Measurements from ENCODE around the gene FCGBP.
A peak's percentile ranks its signal among the peaks of the same experiment; 100 is the strongest.
"Not testable (repeated sequence)": the region's sequence is repeated elsewhere in the genome, so short reads cannot be mapped to it uniquely, and the experiment has no call there.

Gene FCGBP

GRCh38 chr19:39908803-39909202 is 25.6 kb downstream of the FCGBP start:
- Histone ChIP-seq H3K4me1 (ENCODE audit: control insufficient read depth, insufficient read depth, low read length, poor library complexity, severe bottlenecking) (no peaks in the 10 kb centered on the region), H3K27ac (ENCODE audit: insufficient read depth, low read length, poor library complexity, severe bottlenecking) (no peak overlapping the region), H3K9me3 (ENCODE audit: control insufficient read depth, low read length) (no peaks in the 10 kb centered on the region), H3K27me3 (replicated peaks; ENCODE audit: control insufficient read depth, insufficient read depth, low read length, poor library complexity, severe bottlenecking) (no peaks in the 10 kb centered on the region), H3K36me3 (ENCODE audit: control insufficient read depth, insufficient read depth, low read length) (no peaks in the 10 kb centered on the region), H3K4me3 (ENCODE audit: insufficient read depth, low read depth, low read length, poor library complexity, severe bottlenecking) (no peak overlapping the region)
- no peak for DNase-seq

GRCh38 chr19:39906820-39907611 is 27.4 kb downstream of the FCGBP start:
- Histone ChIP-seq H3K27me3 (replicated peaks; ENCODE audit: control insufficient read depth, insufficient read depth, low read length, poor library complexity, severe bottlenecking) (no peaks in the 10 kb centered on the region), H3K4me3 (ENCODE audit: insufficient read depth, low read depth, low read length, poor library complexity, severe bottlenecking) (no peak overlapping the region), H3K27ac (ENCODE audit: insufficient read depth, low read length, poor library complexity, severe bottlenecking) (no peak overlapping the region), H3K36me3 (ENCODE audit: control insufficient read depth, insufficient read depth, low read length) (no peaks in the 10 kb centered on the region), H3K9me3 (ENCODE audit: control insufficient read depth, low read length) (no peaks in the 10 kb centered on the region), H3K4me1 (ENCODE audit: control insufficient read depth, insufficient read depth, low read length, poor library complexity, severe bottlenecking) (no peaks in the 10 kb centered on the region)
- no peak for DNase-seq

GRCh38 chr19:39906283-39906682 is 28.2 kb downstream of the FCGBP start:
- no peaks in the 10 kb centered on the region for H3K36me3 ChIP-seq (ENCODE audit: control insufficient read depth, insufficient read depth, low read length)
- H3K27ac ChIP-seq (ENCODE audit: insufficient read depth, low read length, poor library complexity, severe bottlenecking), result no peak overlapping the region
- H3K4me1 ChIP-seq (ENCODE audit: control insufficient read depth, insufficient read depth, low read length, poor library complexity, severe bottlenecking), result no peaks in the 10 kb centered on the region
- H3K27me3 ChIP-seq (replicated peaks; ENCODE audit: control insufficient read depth, insufficient read depth, low read length, poor library complexity, severe bottlenecking), result no peaks in the 10 kb centered on the region
- H3K9me3 ChIP-seq (ENCODE audit: control insufficient read depth, low read length), result no peaks in the 10 kb centered on the region
- no peak overlapping the region for H3K4me3 ChIP-seq (ENCODE audit: insufficient read depth, low read depth, low read length, poor library complexity, severe bottlenecking)
- no peak for DNase-seq

- H3K36me3 ChIP-seq (ENCODE audit: control insufficient read depth, insufficient read depth, low read length); H3K4me1 ChIP-seq (ENCODE audit: control insufficient read depth, insufficient read depth, low read length, poor library complexity, severe bottlenecking); DNase-seq; H3K27ac ChIP-seq (ENCODE audit: insufficient read depth, low read length, poor library complexity, severe bottlenecking); H3K4me3 ChIP-seq (ENCODE audit: insufficient read depth, low read depth, low read length, poor library complexity, severe bottlenecking); H3K9me3 ChIP-seq (ENCODE audit: control insufficient read depth, low read length); H3K27me3 ChIP-seq (replicated peaks; ENCODE audit: control insufficient read depth, insufficient read depth, low read length, poor library complexity, severe bottlenecking): not testable (repeated sequence)
Observed at GRCh38 chr19:39903486-39904091, 30.8 kb downstream of the FCGBP start.

- not testable (repeated sequence) for H3K36me3 ChIP-seq (ENCODE audit: control insufficient read depth, insufficient read depth, low read length); H3K4me1 ChIP-seq (ENCODE audit: control insufficient read depth, insufficient read depth, low read length, poor library complexity, severe bottlenecking); H3K9me3 ChIP-seq (ENCODE audit: control insufficient read depth, low read length); H3K4me3 ChIP-seq (ENCODE audit: insufficient read depth, low read depth, low read length, poor library complexity, severe bottlenecking); H3K27ac ChIP-seq (ENCODE audit: insufficient read depth, low read length, poor library complexity, severe bottlenecking); H3K27me3 ChIP-seq (replicated peaks; ENCODE audit: control insufficient read depth, insufficient read depth, low read length, poor library complexity, severe bottlenecking); DNase-seq
Observed at GRCh38 chr19:39902326-39902725, 32.1 kb downstream of the FCGBP start.

- not testable (repeated sequence) for H3K27me3 ChIP-seq (replicated peaks; ENCODE audit: control insufficient read depth, insufficient read depth, low read length, poor library complexity, severe bottlenecking); H3K27ac ChIP-seq (ENCODE audit: insufficient read depth, low read length, poor library complexity, severe bottlenecking); DNase-seq; H3K4me3 ChIP-seq (ENCODE audit: insufficient read depth, low read depth, low read length, poor library complexity, severe bottlenecking); H3K36me3 ChIP-seq (ENCODE audit: control insufficient read depth, insufficient read depth, low read length); H3K9me3 ChIP-seq (ENCODE audit: control insufficient read depth, low read length); H3K4me1 ChIP-seq (ENCODE audit: control insufficient read depth, insufficient read depth, low read length, poor library complexity, severe bottlenecking)
Observed at GRCh38 chr19:39901681-39902080, 32.8 kb downstream of the FCGBP start.

DNA sequence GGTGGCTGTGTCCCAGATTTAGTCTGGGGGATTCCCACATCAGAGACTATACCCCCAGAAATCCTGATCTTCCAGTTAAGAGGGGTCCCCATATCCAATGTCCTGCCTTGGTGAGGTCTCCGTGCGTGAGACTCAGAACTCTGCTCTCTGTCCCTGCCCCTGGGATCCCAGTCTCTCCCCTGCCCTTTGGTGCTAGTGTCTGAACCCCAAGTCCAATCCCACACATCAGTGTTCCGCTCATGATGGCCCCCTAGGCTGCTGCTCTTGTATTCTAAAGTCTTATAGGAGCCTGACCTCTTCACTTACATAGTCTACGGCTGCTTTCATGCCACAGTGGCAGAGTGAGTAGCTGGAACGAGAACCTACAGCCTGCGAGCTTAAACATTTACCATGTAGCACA is 35.6 kb downstream of the FCGBP start:
- H3K9me3 ChIP-seq (ENCODE audit: control insufficient read depth, low read length); H3K36me3 ChIP-seq (ENCODE audit: control insufficient read depth, insufficient read depth, low read length); H3K4me3 ChIP-seq (ENCODE audit: insufficient read depth, low read depth, low read length, poor library complexity, severe bottlenecking); H3K27ac ChIP-seq (ENCODE audit: insufficient read depth, low read length, poor library complexity, severe bottlenecking); DNase-seq; H3K27me3 ChIP-seq (replicated peaks; ENCODE audit: control insufficient read depth, insufficient read depth, low read length, poor library complexity, severe bottlenecking); H3K4me1 ChIP-seq (ENCODE audit: control insufficient read depth, insufficient read depth, low read length, poor library complexity, severe bottlenecking): not testable (repeated sequence)

DNA sequence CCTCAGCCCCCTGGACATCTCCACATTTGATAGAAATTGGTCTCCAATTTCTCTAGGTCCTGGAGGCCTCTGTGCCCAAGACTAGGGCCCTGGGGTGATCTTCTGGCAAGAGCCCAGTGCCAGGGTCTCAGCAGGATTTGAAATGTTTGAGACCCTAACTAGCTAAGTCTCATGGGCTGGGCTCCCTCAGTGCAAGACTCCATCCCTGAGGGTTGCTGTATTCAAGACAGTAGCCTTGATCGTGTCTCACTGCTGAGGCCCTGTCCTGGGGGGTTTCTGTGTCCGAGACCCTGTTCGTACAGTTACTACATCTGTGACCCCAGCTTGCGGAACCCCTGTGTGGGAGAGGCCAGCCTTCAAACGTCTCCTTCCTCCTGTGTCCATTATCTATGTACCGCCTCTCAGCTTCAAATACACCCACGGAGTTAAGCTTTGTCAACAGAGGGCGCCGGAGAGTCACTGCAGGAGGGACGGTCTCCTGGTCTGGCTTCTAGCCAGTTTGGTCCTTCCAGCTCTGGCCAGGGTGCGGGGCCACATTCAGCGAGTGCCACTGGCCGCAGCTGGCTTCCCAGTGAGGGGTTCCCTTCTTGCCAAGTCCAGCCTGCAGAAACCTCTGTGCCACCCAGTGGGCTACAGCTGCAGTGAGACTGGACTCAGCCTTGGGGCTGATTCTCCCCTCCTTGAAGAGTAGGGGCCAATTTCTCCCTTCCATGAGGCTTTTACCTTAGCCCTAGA is 36.8 kb downstream of the FCGBP start:
- H3K27ac ChIP-seq (ENCODE audit: insufficient read depth, low read length, poor library complexity, severe bottlenecking); H3K4me1 ChIP-seq (ENCODE audit: control insufficient read depth, insufficient read depth, low read length, poor library complexity, severe bottlenecking); H3K36me3 ChIP-seq (ENCODE audit: control insufficient read depth, insufficient read depth, low read length); H3K4me3 ChIP-seq (ENCODE audit: insufficient read depth, low read depth, low read length, poor library complexity, severe bottlenecking); H3K9me3 ChIP-seq (ENCODE audit: control insufficient read depth, low read length); H3K27me3 ChIP-seq (replicated peaks; ENCODE audit: control insufficient read depth, insufficient read depth, low read length, poor library complexity, severe bottlenecking): not testable (repeated sequence)
- peak in 1 of 3 donors; percentile 23 for DNase-seq

- H3K4me1 ChIP-seq (ENCODE audit: control insufficient read depth, insufficient read depth, low read length, poor library complexity, severe bottlenecking); H3K4me3 ChIP-seq (ENCODE audit: insufficient read depth, low read depth, low read length, poor library complexity, severe bottlenecking); DNase-seq; H3K36me3 ChIP-seq (ENCODE audit: control insufficient read depth, insufficient read depth, low read length); H3K9me3 ChIP-seq (ENCODE audit: control insufficient read depth, low read length); H3K27ac ChIP-seq (ENCODE audit: insufficient read depth, low read length, poor library complexity, severe bottlenecking); H3K27me3 ChIP-seq (replicated peaks; ENCODE audit: control insufficient read depth, insufficient read depth, low read length, poor library complexity, severe bottlenecking): not testable (repeated sequence)
Observed at GRCh38 chr19:39895096-39895495, 39.3 kb downstream of the FCGBP start.

DNA sequence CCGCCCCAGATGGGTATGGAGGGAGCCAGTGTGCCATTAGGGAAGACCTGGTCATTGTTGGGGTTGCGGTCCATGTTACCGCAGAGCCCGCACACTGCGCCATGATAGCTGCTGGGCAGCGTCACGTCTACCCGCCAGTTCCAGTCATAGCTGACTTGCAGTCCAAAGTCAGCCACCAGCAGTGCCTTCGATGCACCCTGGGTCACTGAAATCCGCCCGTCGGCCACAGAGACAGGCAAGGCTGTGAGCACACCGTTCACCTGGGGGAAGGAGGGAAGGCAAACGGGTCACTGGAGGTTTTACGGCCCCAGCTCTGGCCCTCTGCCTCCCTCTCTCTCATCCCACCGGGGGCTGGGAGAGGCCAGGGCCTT is 40.2 kb downstream of the FCGBP start:
- not testable (repeated sequence) for H3K4me3 ChIP-seq (ENCODE audit: insufficient read depth, low read depth, low read length, poor library complexity, severe bottlenecking); H3K36me3 ChIP-seq (ENCODE audit: control insufficient read depth, insufficient read depth, low read length); DNase-seq; H3K9me3 ChIP-seq (ENCODE audit: control insufficient read depth, low read length); H3K27ac ChIP-seq (ENCODE audit: insufficient read depth, low read length, poor library complexity, severe bottlenecking); H3K4me1 ChIP-seq (ENCODE audit: control insufficient read depth, insufficient read depth, low read length, poor library complexity, severe bottlenecking); H3K27me3 ChIP-seq (replicated peaks; ENCODE audit: control insufficient read depth, insufficient read depth, low read length, poor library complexity, severe bottlenecking)
